Vagina (tissue), 2 donors: Measurements from ENCODE around the gene SPIRE2.

Experiments
- POLR2A ChIP-seq, 2 donors: fragments of 450-650 bp; IDR thresholded peaks; one replicate each; pipeline ENCODE4 v1.6.1; 2017; ENCODE audit warnings: antibody characterized with exemption in 2 of 2, mild to moderate bottlenecking in 2 of 2, moderate library complexity in 2 of 2
- TF ChIP-seq, protein P1 (sequence below), 3 experiments: fragments of 450-650 bp in 2 of 3; fragments of 200-600 bp in 1 of 3; sonication (generic) in 1 of 3; IDR thresholded peaks; one replicate each; pipeline ENCODE4 v1.5.1; 2017 to 2019; ENCODE audit warnings: antibody characterized with exemption in 3 of 3, mild to moderate bottlenecking in 2 of 3, moderate library complexity in 2 of 3

- no peak for TF ChIP-seq POLR2A (IDR thresholded peaks at IDR 0.05)
- TF ChIP-seq, protein P1, sequence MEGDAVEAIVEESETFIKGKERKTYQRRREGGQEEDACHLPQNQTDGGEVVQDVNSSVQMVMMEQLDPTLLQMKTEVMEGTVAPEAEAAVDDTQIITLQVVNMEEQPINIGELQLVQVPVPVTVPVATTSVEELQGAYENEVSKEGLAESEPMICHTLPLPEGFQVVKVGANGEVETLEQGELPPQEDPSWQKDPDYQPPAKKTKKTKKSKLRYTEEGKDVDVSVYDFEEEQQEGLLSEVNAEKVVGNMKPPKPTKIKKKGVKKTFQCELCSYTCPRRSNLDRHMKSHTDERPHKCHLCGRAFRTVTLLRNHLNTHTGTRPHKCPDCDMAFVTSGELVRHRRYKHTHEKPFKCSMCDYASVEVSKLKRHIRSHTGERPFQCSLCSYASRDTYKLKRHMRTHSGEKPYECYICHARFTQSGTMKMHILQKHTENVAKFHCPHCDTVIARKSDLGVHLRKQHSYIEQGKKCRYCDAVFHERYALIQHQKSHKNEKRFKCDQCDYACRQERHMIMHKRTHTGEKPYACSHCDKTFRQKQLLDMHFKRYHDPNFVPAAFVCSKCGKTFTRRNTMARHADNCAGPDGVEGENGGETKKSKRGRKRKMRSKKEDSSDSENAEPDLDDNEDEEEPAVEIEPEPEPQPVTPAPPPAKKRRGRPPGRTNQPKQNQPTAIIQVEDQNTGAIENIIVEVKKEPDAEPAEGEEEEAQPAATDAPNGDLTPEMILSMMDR (IDR thresholded peaks at IDR 0.05), result no peak
Measured at GRCh38 chr16:89906140-89907025, 78.1 kb downstream of the SPIRE2 start.
